Lower lobe of right lung (tissue), 2 donors: ENCODE results near the gene SLCO6A1. TPM values are rescaled to one million over a fixed set of nuclear protein-coding genes. Genes with fewer than 3 reads are reported as not detected.
A peak's percentile ranks its signal among the peaks of the same experiment; 100 is the strongest.

Source experiments
- ATAC-seq, 2 donors: fragments of 200-7000 bp; cut with Tn5 transposase; one replicate each; pipeline ENCODE4 v1.9.1; 2020 to 2022; ENCODE audit warnings: mild to moderate bottlenecking in 2 of 2, moderate library complexity in 2 of 2
- DNase-seq: peaks from one replicate; pipeline ENCODE4 v3.0.0-alpha.2; 2020
- H3K27ac ChIP-seq: fragments of 200-600 bp; one replicate; pipeline ENCODE4 v1.8.0; 2022
- H3K27me3 ChIP-seq: fragments of 200-600 bp; one replicate; pipeline ENCODE4 v1.8.0; 2022; ENCODE audit warnings: low read depth
- H3K36me3 ChIP-seq: fragments of 200-600 bp; one replicate; pipeline ENCODE4 v1.8.0; 2022; ENCODE audit warnings: mild to moderate bottlenecking
- H3K4me1 ChIP-seq: fragments of 200-600 bp; one replicate; pipeline ENCODE4 v1.8.0; 2022
- H3K4me3 ChIP-seq: fragments of 200-600 bp; one replicate; pipeline ENCODE4 v1.8.0; 2022; ENCODE audit warnings: mild to moderate bottlenecking
- H3K9me3 ChIP-seq: fragments of 200-600 bp; one replicate; pipeline ENCODE4 v1.8.0; 2022
- CTCF ChIP-seq: fragments of 200-600 bp; IDR thresholded peaks from one replicate; pipeline ENCODE4 v1.8.0; 2022; ENCODE audit warnings: antibody characterized with exemption, mild to moderate bottlenecking
- intact Hi-C: fragments of 100-400 bp; cut with DNase I; formaldehyde crosslinking; loops from one replicate; pipeline ENCODE4 v1.11.0; 2022
- total RNA-seq: library from RNA; stranded (reverse); fragmentation: NEBNext Ultra II Directional; extraction: Animal tissue kit (Norgen Biotek cat#: 25700); gene quantifications from one replicate; pipeline ENCODE4 v1.2.1, GENCODE V29; 2021
- donor health status: DM: no; HTN: yes; CAD: no; lungs with severe emphysema.

Gene SLCO6A1
- total RNA-seq, 1 donor from 2014 or later: not detected

GRCh38 chr5:102539562-102539961, 40.8 kb upstream of the SLCO6A1 start:
- no peak overlapping the region for H3K4me3 ChIP-seq
- no peaks in the 10 kb centered on the region for H3K36me3 ChIP-seq
- no peak overlapping the region for H3K27ac ChIP-seq
- DNase-seq (no peak), ATAC-seq (no peak)
- no peaks in the 10 kb centered on the region for H3K27me3 ChIP-seq
- no peak for TF ChIP-seq CTCF
- no peaks in the 10 kb centered on the region for H3K4me1 ChIP-seq
- no peaks in the 10 kb centered on the region for H3K9me3 ChIP-seq
- intact Hi-C loops: no loop called here

GRCh38 chr5:102537011-102537410, 38.2 kb upstream of the SLCO6A1 start:
- intact Hi-C loops: no loop called here
- no peak for DNase-seq
- H3K9me3 ChIP-seq: no peaks in the 10 kb centered on the region
- H3K36me3 ChIP-seq: no peaks in the 10 kb centered on the region
- H3K4me3 ChIP-seq: no peak overlapping the region
- no peak for TF ChIP-seq CTCF
- no peaks in the 10 kb centered on the region for H3K4me1 ChIP-seq
- ATAC-seq: no peak
- H3K27ac ChIP-seq: no peak overlapping the region
- no peaks in the 10 kb centered on the region for H3K27me3 ChIP-seq

- Histone ChIP-seq H3K27ac (no peak overlapping the region), H3K4me3 (no peak overlapping the region), H3K9me3 (no peaks in the 10 kb centered on the region), H3K4me1 (no peaks in the 10 kb centered on the region), H3K36me3 (no peaks in the 10 kb centered on the region), H3K27me3 (no peaks in the 10 kb centered on the region)
- intact Hi-C loops: no loop called here
- DNase-seq: no peak
- TF ChIP-seq CTCF: peak; percentile 17
- ATAC-seq: no peak
These were observed 37.6 kb upstream of the SLCO6A1 start for GRCh38 chr5:102536323-102536928.

GRCh38 chr5:102532123-102532522, 33.3 kb upstream of the SLCO6A1 start:
- no peaks in the 10 kb centered on the region for H3K4me1 ChIP-seq
- no peak for ATAC-seq
- H3K9me3 ChIP-seq: no peaks in the 10 kb centered on the region
- intact Hi-C loops: no loop called here
- no peak overlapping the region for H3K27ac ChIP-seq
- no peak for DNase-seq
- H3K36me3 ChIP-seq: no peaks in the 10 kb centered on the region
- no peak overlapping the region for H3K4me3 ChIP-seq
- H3K27me3 ChIP-seq: no peaks in the 10 kb centered on the region
- no peak for TF ChIP-seq CTCF

GRCh38 chr5:102531506-102531905, 32.7 kb upstream of the SLCO6A1 start:
- H3K27me3 ChIP-seq: no peaks in the 10 kb centered on the region
- no peaks in the 10 kb centered on the region for H3K9me3 ChIP-seq
- no peak overlapping the region for H3K4me3 ChIP-seq
- DNase-seq (no peak), ATAC-seq (peak; percentile 66 to 78)
- H3K4me1 ChIP-seq: no peaks in the 10 kb centered on the region
- no peak for TF ChIP-seq CTCF
- H3K36me3 ChIP-seq: no peaks in the 10 kb centered on the region
- H3K27ac ChIP-seq: no peak overlapping the region
- intact Hi-C loops: no loop called here

GRCh38 chr5:102529447-102529846, 30.6 kb upstream of the SLCO6A1 start:
- H3K4me1 ChIP-seq: no peaks in the 10 kb centered on the region
- intact Hi-C loops: no loop called here
- H3K9me3 ChIP-seq: no peaks in the 10 kb centered on the region
- H3K36me3 ChIP-seq: no peaks in the 10 kb centered on the region
- no peak overlapping the region for H3K4me3 ChIP-seq
- DNase-seq (no peak), ATAC-seq (no peak)
- H3K27ac ChIP-seq: no peak overlapping the region
- no peaks in the 10 kb centered on the region for H3K27me3 ChIP-seq
- no peak for TF ChIP-seq CTCF
